ENCODE measurements around the gene STX3.
"Not testable (repeated sequence)": the region's sequence is repeated elsewhere in the genome, so short reads cannot be mapped to it uniquely, and the experiment has no call there.

STX3 gene

GRCh38 chr11:59847626-59848025 is 92.5 kb downstream of the STX3 start:
- Histone ChIP-seq H3K9me3 (ENCODE audit: low read length) (no peaks in the 10 kb centered on the region), H3K4me1 (ENCODE audit: insufficient read depth, low read length) (no peaks in the 10 kb centered on the region)

GRCh38 chr11:59848439-59848838 is 93.3 kb downstream of the STX3 start:
- H3K9me3 ChIP-seq (ENCODE audit: low read length); H3K36me3 ChIP-seq (ENCODE audit: insufficient read depth, low read length); H3K9ac ChIP-seq (ENCODE audit: low read length); H3K4me3 ChIP-seq (ENCODE audit: low read depth in 1 of 2, low read length in 2 of 2); H3K4me1 ChIP-seq (ENCODE audit: insufficient read depth, low read length); H3K27ac ChIP-seq (ENCODE audit: low read depth, low read length); H3K27me3 ChIP-seq (ENCODE audit: control insufficient read depth in 1 of 2, insufficient read depth in 2 of 2, low read length in 2 of 2): not testable (repeated sequence)

More at GRCh38 chr11:59847626-59848025, 92.5 kb downstream of the STX3 start:
- no peaks in the 10 kb centered on the region for H3K36me3 ChIP-seq (ENCODE audit: insufficient read depth, low read length)
- no peak overlapping the region for H3K4me3 ChIP-seq (ENCODE audit: low read depth in 1 of 2, low read length in 2 of 2)
- H3K9ac ChIP-seq (ENCODE audit: low read length), result no peak overlapping the region
- no peak overlapping the region for H3K27ac ChIP-seq (ENCODE audit: low read depth, low read length)
- no peaks in the 10 kb centered on the region for H3K27me3 ChIP-seq (ENCODE audit: control insufficient read depth in 1 of 2, insufficient read depth in 2 of 2, low read length in 2 of 2)

- no peaks in the 10 kb centered on the region for H3K27me3 ChIP-seq (ENCODE audit: control insufficient read depth in 1 of 2, insufficient read depth in 2 of 2, low read length in 2 of 2)
- no peak overlapping the region for H3K9ac ChIP-seq (ENCODE audit: low read length)
- no peaks in the 10 kb centered on the region for H3K36me3 ChIP-seq (ENCODE audit: insufficient read depth, low read length)
- no peak overlapping the region for H3K4me3 ChIP-seq (ENCODE audit: low read depth in 1 of 2, low read length in 2 of 2)
- no peak overlapping the region for H3K27ac ChIP-seq (ENCODE audit: low read depth, low read length)
- H3K9me3 ChIP-seq (ENCODE audit: low read length), result no peaks in the 10 kb centered on the region
- no peaks in the 10 kb centered on the region for H3K4me1 ChIP-seq (ENCODE audit: insufficient read depth, low read length)
These were observed 94.0 kb downstream of the STX3 start for GRCh38 chr11:59849129-59849528.

- not testable (repeated sequence) for H3K4me1 ChIP-seq (ENCODE audit: insufficient read depth, low read length); H3K4me3 ChIP-seq (ENCODE audit: low read depth in 1 of 2, low read length in 2 of 2); H3K27ac ChIP-seq (ENCODE audit: low read depth, low read length); H3K27me3 ChIP-seq (ENCODE audit: control insufficient read depth in 1 of 2, insufficient read depth in 2 of 2, low read length in 2 of 2); H3K9me3 ChIP-seq (ENCODE audit: low read length); H3K9ac ChIP-seq (ENCODE audit: low read length); H3K36me3 ChIP-seq (ENCODE audit: insufficient read depth, low read length)
These were observed 94.4 kb downstream of the STX3 start for GRCh38 chr11:59849551-59849950.

GRCh38 chr11:59851416-59851815 is 96.2 kb downstream of the STX3 start:
- H3K27me3 ChIP-seq (ENCODE audit: control insufficient read depth in 1 of 2, insufficient read depth in 2 of 2, low read length in 2 of 2); H3K4me1 ChIP-seq (ENCODE audit: insufficient read depth, low read length); H3K9me3 ChIP-seq (ENCODE audit: low read length); H3K9ac ChIP-seq (ENCODE audit: low read length); H3K4me3 ChIP-seq (ENCODE audit: low read depth in 1 of 2, low read length in 2 of 2); H3K36me3 ChIP-seq (ENCODE audit: insufficient read depth, low read length); H3K27ac ChIP-seq (ENCODE audit: low read depth, low read length): not testable (repeated sequence)

- Histone ChIP-seq H3K27ac (ENCODE audit: low read depth, low read length) (no peak overlapping the region), H3K9me3 (ENCODE audit: low read length) (no peaks in the 10 kb centered on the region), H3K27me3 (ENCODE audit: control insufficient read depth in 1 of 2, insufficient read depth in 2 of 2, low read length in 2 of 2) (no peaks in the 10 kb centered on the region), H3K4me3 (ENCODE audit: low read depth in 1 of 2, low read length in 2 of 2) (no peak overlapping the region), H3K36me3 (ENCODE audit: insufficient read depth, low read length) (no peaks in the 10 kb centered on the region), H3K9ac (ENCODE audit: low read length) (no peak overlapping the region), H3K4me1 (ENCODE audit: insufficient read depth, low read length) (no peaks in the 10 kb centered on the region)
These were observed 99.7 kb downstream of the STX3 start for GRCh38 chr11:59854871-59855270.

Data from muscle layer of colon (tissue), 2 donors.